A673 (cell line): ENCODE results near the gene LSM11.

ENCODE experiments used
- EZH2 ChIP-seq: fragments of 200-600 bp; sonication (generic); IDR thresholded peaks from 2 replicates; pipeline ENCODE4 v1.6.1; 2017; ENCODE audit warnings: borderline replicate concordance, low read depth, mild to moderate bottlenecking, mixed read lengths, antibody characterized with exemption, low read length; ENCODE audit not compliant: poor library complexity, severe bottlenecking
- TF ChIP-seq, protein P1 (sequence below): fragments of 300-800, 200-600 bp; sonication (generic); conservative IDR thresholded peaks from 2 replicates; pipeline ENCODE4 v1.5.1; 2017; ENCODE audit warnings: low read depth, mild to moderate bottlenecking, antibody characterized with exemption, low read length, moderate library complexity, mixed read lengths

DNA sequence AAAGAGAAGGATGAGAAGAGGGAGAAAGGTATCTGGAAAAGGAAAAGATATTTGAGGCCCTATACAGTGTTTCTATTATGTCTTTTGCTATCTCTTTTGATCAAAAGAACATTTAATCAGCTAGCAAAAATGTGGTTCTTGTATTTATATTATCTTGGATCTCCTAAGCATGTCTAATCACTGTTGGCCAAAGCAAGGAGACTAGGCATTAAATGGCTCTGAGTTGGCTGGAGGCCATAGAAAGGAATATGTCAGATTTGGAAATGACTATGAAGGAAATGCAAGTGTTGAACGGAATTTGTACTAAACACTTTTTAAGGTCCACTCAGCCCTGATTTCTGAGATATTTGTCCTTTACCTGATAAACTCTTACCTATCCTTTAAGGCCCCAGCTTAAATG, 34.6 kb upstream of the LSM11 start:
- no peak for TF ChIP-seq EZH2
- TF ChIP-seq, protein P1, sequence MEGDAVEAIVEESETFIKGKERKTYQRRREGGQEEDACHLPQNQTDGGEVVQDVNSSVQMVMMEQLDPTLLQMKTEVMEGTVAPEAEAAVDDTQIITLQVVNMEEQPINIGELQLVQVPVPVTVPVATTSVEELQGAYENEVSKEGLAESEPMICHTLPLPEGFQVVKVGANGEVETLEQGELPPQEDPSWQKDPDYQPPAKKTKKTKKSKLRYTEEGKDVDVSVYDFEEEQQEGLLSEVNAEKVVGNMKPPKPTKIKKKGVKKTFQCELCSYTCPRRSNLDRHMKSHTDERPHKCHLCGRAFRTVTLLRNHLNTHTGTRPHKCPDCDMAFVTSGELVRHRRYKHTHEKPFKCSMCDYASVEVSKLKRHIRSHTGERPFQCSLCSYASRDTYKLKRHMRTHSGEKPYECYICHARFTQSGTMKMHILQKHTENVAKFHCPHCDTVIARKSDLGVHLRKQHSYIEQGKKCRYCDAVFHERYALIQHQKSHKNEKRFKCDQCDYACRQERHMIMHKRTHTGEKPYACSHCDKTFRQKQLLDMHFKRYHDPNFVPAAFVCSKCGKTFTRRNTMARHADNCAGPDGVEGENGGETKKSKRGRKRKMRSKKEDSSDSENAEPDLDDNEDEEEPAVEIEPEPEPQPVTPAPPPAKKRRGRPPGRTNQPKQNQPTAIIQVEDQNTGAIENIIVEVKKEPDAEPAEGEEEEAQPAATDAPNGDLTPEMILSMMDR, result no peak
